A673 (cell line): Measurements from ENCODE around the gene KDF1. TPM values are rescaled to one million over a fixed set of nuclear protein-coding genes. Genes with fewer than 3 reads are reported as not detected.

Experiments
- BruUV-seq: library from RNA; stranded (reverse); fragments of 400-500 nt; replicated peaks from 2 replicates; lab custom pipeline; 2021; lab: Mats Ljungman, UMichigan
- CTCF ChIA-PET: fragments of 300-600 bp; sonication (Branson Sonifier 250); formaldehyde crosslinking; loops from one replicate; lab custom pipeline; 2022; ENCODE audit warnings: antibody characterized with exemption; lab: Charles Lee
- POLR2A ChIA-PET: fragments of 300-600 bp; sonication (Branson Sonifier 250); formaldehyde crosslinking; loops from one replicate; lab custom pipeline; 2022; ENCODE audit warnings: antibody characterized with exemption; ENCODE audit not compliant: low non-redundant PET; lab: Charles Lee
- DNase-seq: peaks from one replicate; pipeline ENCODE4 v3.0.0-alpha.2; 2015; ENCODE audit warnings: low spot score
- H3K27ac ChIP-seq: fragments of 200-600 bp; sonication (generic); 2 replicates; pipeline ENCODE4 v1.5.1; 2016; ENCODE audit warnings: mixed run types, low read depth, mild to moderate bottlenecking, mixed read lengths, antibody characterized with exemption, low read length; ENCODE audit not compliant: poor library complexity, severe bottlenecking
- H3K27me3 ChIP-seq: fragments of 200-600 bp; sonication (generic); replicated peaks from 2 replicates; pipeline ENCODE4 v1.6.1; 2017; ENCODE audit warnings: mixed run types, low read depth, mild to moderate bottlenecking, mixed read lengths, antibody characterized with exemption, low read length; ENCODE audit not compliant: insufficient read depth, poor library complexity
- H3K36me3 ChIP-seq: fragments of 200-600 bp; sonication (generic); 2 replicates; pipeline ENCODE4 v1.6.1; 2016; ENCODE audit warnings: mixed run types, mild to moderate bottlenecking, mixed read lengths, antibody characterized with exemption, low read length; ENCODE audit not compliant: insufficient read depth, poor library complexity, severe bottlenecking
- H3K4me1 ChIP-seq: fragments of 200-600 bp; sonication (generic); 2 replicates; pipeline ENCODE4 v1.6.1; 2017; ENCODE audit warnings: mixed run types, mild to moderate bottlenecking, mixed read lengths, antibody characterized with exemption, low read length; ENCODE audit not compliant: insufficient read depth, poor library complexity, severe bottlenecking
- H3K4me3 ChIP-seq: fragments of 200-600 bp; sonication (generic); 2 replicates; pipeline ENCODE4 v1.5.1; 2016; ENCODE audit warnings: low read depth, mixed run types, mild to moderate bottlenecking, mixed read lengths, low read length; ENCODE audit not compliant: poor library complexity, severe bottlenecking
- H3K9me3 ChIP-seq: fragments of 200-600 bp; sonication (generic); 2 replicates; pipeline ENCODE4 v1.6.1; 2016; ENCODE audit warnings: mixed run types, low read depth, mild to moderate bottlenecking, mixed read lengths, antibody characterized with exemption, low read length; ENCODE audit not compliant: poor library complexity, severe bottlenecking
- CTCF ChIP-seq: fragments of 300-800, 200-600 bp; sonication (generic); conservative IDR thresholded peaks from 2 replicates; pipeline ENCODE4 v1.5.1; 2017; ENCODE audit warnings: low read depth, mild to moderate bottlenecking, antibody characterized with exemption, low read length, moderate library complexity, mixed read lengths
- EZH2 ChIP-seq: fragments of 200-600 bp; sonication (generic); IDR thresholded peaks from 2 replicates; pipeline ENCODE4 v1.6.1; 2017; ENCODE audit warnings: borderline replicate concordance, low read depth, mild to moderate bottlenecking, mixed read lengths, antibody characterized with exemption, low read length; ENCODE audit not compliant: poor library complexity, severe bottlenecking
- intact Hi-C: fragments of 100-400 bp; cut with micrococcal nuclease; formaldehyde crosslinking; loops from one replicate; pipeline ENCODE4 v1.10.0; 2022; ENCODE audit not compliant: unreplicated experiment
- total RNA-seq: library from RNA; stranded (reverse); gene quantifications from 2 replicates; pipeline ENCODE4 v1.2.3, GENCODE V29; 2021

KDF1 gene
- total RNA-seq, 1 experiment from 2014 or later, result not detected

DNA sequence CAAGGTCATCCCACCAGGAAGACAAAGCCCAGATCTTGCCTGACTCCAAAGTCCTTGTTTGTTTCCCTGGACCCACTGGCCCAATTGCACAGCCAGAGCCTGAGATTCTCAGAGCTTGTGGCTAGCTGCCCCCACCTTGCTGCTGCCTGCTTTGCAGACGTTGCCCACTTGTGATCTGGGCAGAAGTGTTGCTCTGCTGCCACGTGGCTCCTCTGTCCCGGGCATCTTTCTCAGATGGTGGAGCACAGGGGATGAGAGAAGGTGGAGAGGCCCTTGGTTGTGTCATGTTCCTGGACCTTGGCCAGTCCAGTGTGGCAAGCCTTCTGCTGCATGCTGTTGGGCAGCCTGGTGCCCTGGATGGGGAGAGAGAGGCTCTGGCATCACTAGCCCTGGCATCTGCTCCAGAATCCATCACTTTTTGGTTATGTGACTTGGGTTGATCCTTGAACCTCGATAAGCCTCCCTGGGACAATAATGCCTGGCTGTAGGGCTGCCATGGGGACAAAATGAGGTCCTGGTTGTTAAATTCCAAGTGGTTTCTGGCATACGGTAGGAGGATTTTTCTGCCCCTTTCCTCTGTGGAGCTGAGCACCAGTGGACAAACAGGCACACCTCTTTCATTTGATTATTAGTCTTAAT lies 44.9 kb downstream of the KDF1 start:
- H3K27ac ChIP-seq, result no peak overlapping the region
- no peak for TF ChIP-seq EZH2
- no peak for TF ChIP-seq CTCF
- POLR2A ChIA-PET, result no interaction called here
- CTCF ChIA-PET, result no interaction called here
- no TSS peak for BruUV-seq
- intact Hi-C loops, result no loop called here
- no peak overlapping the region for H3K4me3 ChIP-seq
- H3K4me1 ChIP-seq, result no peaks in the 10 kb centered on the region
- no peak for DNase-seq
- no peaks in the 10 kb centered on the region for H3K36me3 ChIP-seq
- no peaks in the 10 kb centered on the region for H3K9me3 ChIP-seq
- no peaks in the 10 kb centered on the region for H3K27me3 ChIP-seq

DNA sequence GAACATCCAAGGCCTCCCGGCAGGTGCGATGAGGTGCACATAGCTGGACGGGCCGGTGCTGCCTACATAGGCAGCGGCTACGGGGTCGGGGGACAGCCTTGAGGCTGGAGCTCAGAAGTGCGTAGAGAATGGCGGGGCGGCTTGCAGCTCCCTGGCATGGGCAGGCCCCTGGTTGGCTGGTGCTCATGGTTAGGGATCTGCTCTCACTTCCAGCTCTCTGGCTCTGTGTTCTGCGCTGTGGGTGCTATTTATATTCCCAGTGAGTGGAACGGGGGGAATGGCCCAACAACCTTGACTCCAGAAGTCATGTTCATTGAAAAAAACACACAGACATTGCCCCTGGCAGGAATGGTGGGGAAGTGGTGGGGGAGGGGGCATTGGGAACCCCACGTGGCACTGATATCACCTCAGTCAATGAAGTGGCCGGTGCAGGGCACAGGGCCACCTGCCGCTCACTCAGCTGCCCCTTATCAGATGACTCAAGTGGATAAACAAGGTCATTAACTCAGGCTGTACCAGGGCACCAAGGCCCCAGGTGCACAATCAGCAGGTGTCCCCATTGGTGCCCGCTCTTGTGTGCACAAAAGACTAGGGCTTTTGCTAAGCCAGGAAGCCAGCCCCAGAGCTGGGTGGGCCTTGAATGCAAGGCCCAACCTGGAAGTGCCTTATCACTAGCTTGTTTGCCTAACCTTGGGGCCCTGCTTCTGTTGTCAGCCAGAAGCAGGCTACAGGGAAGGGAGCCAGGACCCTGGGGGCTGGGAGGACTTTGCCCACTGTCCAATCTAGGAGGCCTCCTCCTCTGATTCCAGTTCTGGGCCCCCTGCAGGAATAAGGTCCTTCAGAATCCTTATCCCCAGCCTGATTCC lies 46.3 kb downstream of the KDF1 start, which contains the start of gene NR0B2:
Gene NR0B2, minus strand, starts transcription at position 222 of the 866 bp plus-strand sequence. Its CDS starts 35 bp downstream, at position 187.
- no peak for TF ChIP-seq CTCF
- TF ChIP-seq EZH2, result no peak
- H3K27me3 ChIP-seq, result no peaks in the 10 kb centered on the region
- ChIA-PET POLR2A (no interaction called here), CTCF (no interaction called here)
- no TSS peak for BruUV-seq
- no peaks in the 10 kb centered on the region for H3K9me3 ChIP-seq
- no peak for DNase-seq
- H3K36me3 ChIP-seq, result no peaks in the 10 kb centered on the region
- no peak within 1 kb of the TSS for H3K27ac ChIP-seq
- H3K4me3 ChIP-seq, result no peak within 1 kb of the TSS
- intact Hi-C loops, result no loop called here
- no peaks in the 10 kb centered on the region for H3K4me1 ChIP-seq

- POLR2A ChIA-PET, result no interaction called here
- intact Hi-C loops, result no loop called here
- Histone ChIP-seq H3K27ac (no peak overlapping the region), H3K27me3 (no peaks in the 10 kb centered on the region), H3K4me3 (no peak overlapping the region), H3K9me3 (no peaks in the 10 kb centered on the region), H3K4me1 (no peaks in the 10 kb centered on the region), H3K36me3 (no peaks in the 10 kb centered on the region)
- BruUV-seq, result no TSS peak
- no peak for DNase-seq
- no peak for TF ChIP-seq EZH2
- no peak for TF ChIP-seq CTCF
- CTCF ChIA-PET, result no interaction called here
Observed at GRCh38 chr1:26913389-26913753, 46.9 kb downstream of the KDF1 start.
